ENCODE measurements around the gene SEPTIN12. TPM values are rescaled to one million over a fixed set of nuclear protein-coding genes. Genes with fewer than 3 reads are reported as not detected.

SEPTIN12 gene
- total and polyA plus RNA-seq, 2 donors (not counting 1 experiment from before 2014, with no cell fraction given): 0.07 TPM; not detected in 1

GRCh38 chr16:4765511-4766474, 22.4 kb downstream of the SEPTIN12 start:
- no peaks in the 10 kb centered on the region for H3K27me3 Mint-ChIP-seq
- no peak for ATAC-seq (ENCODE audit: low read depth)
- ChIA-PET POLR2A (interaction anchor here (1.3 kb wide), 1 partner anchor 31 kb away, joined by 4 read pairs; the partner anchor contains the start of genes ANKS3 and DNAAF8), CTCF (interaction anchor here (1.6 kb wide), 1 partner anchor 31 kb away, joined by 4 read pairs; the partner anchor contains the start of genes ANKS3 and DNAAF8)
- peak overlapping the region; percentile 96 for H3K9ac ChIP-seq (ENCODE audit: low read length)
- H3K36me3 ChIP-seq (replicated peaks in 1 of 2; ENCODE audit: control extremely low read depth in 1 of 2, control insufficient read depth in 1 of 2, extremely low read depth in 1 of 2, insufficient read depth in 2 of 2, low read length in 1 of 2): peaks cover 0 to 24% of the 10 kb centered on the region in 2 experiments
- H3K4me2 ChIP-seq (replicated peaks; ENCODE audit: low read depth, low read length, poor library complexity, severe bottlenecking): peak overlapping the region; percentile 91
- H3K79me2 ChIP-seq (ENCODE audit: control insufficient read depth, insufficient read depth, low read length): peaks cover 27% of the 10 kb centered on the region
- DNase-seq: no peak
- peak overlapping the region; percentile 81 for H3K27ac Mint-ChIP-seq
- no peaks in the 10 kb centered on the region for H3K9me3 Mint-ChIP-seq (ENCODE audit: insufficient read depth)
- peak overlapping the region in 3 of 5 experiments; percentile 75 to 94 (median 94) for H3K4me3 ChIP-seq (ENCODE audit: control extremely low read depth in 1 of 5, extremely low read depth in 1 of 5, insufficient read depth in 1 of 5, low read depth in 2 of 5, low read length in 4 of 5)
- H3K4me1 ChIP-seq (ENCODE audit: control insufficient read depth in 2 of 2, insufficient read depth in 2 of 2, low read length in 2 of 2): peaks cover 15 to 33% of the 10 kb centered on the region in 2 donors
- H3K9me3 ChIP-seq (ENCODE audit: control extremely low read depth in 1 of 3, control insufficient read depth in 2 of 3, insufficient read depth in 1 of 3, low read length in 2 of 3): no peaks in the 10 kb centered on the region
- H3K27ac ChIP-seq (ENCODE audit: low read length in 2 of 2): no peak overlapping the region
- no peaks in the 10 kb centered on the region for H3K27me3 ChIP-seq (replicated peaks in 1 of 4; ENCODE audit: control extremely low read depth in 1 of 4, control insufficient read depth in 3 of 4, insufficient read depth in 4 of 4, low read length in 3 of 4)
- peaks cover 31% of the 10 kb centered on the region for H3K4me1 Mint-ChIP-seq
- peak overlapping the region; percentile 81 for H3K4me3 Mint-ChIP-seq
- intact Hi-C loops (cut with micrococcal nuclease): no loop called here
- H2AFZ ChIP-seq (ENCODE audit: insufficient read depth, low read depth, low read length, poor library complexity, severe bottlenecking): peak overlapping the region; percentile 99
- 92% methylated on average over 20 of the region's 26 CpGs for WGBS (ENCODE audit: insufficient coverage)
- H4K20me1 ChIP-seq (ENCODE audit: control insufficient read depth, insufficient read depth, low read length, poor library complexity, severe bottlenecking): no peaks in the 10 kb centered on the region
- no peak for TF ChIP-seq EZH2 (IDR thresholded peaks at IDR 0.05; ENCODE audit: borderline replicate concordance, insufficient read depth, low read depth, low read length, poor library complexity, severe bottlenecking)
- TF ChIP-seq CTCF (IDR thresholded peaks at IDR 0.05): no peak

GRCh38 chr16:4763791-4764190, 24.4 kb downstream of the SEPTIN12 start:
- Mint-ChIP-seq H3K4me3 (peak overlapping the region; percentile 7), H3K27me3 (no peaks in the 10 kb centered on the region), H3K9me3 (ENCODE audit: insufficient read depth) (no peaks in the 10 kb centered on the region), H3K4me1 (peaks cover 25% of the 10 kb centered on the region), H3K27ac (no peak overlapping the region)
- Histone ChIP-seq H3K27me3 (replicated peaks in 1 of 4; ENCODE audit: control extremely low read depth in 1 of 4, control insufficient read depth in 3 of 4, insufficient read depth in 4 of 4, low read length in 3 of 4) (no peaks in the 10 kb centered on the region), H3K4me1 (ENCODE audit: control insufficient read depth in 2 of 2, insufficient read depth in 2 of 2, low read length in 2 of 2) (peaks cover 15 to 28% of the 10 kb centered on the region in 2 donors), H4K20me1 (ENCODE audit: control insufficient read depth, insufficient read depth, low read length, poor library complexity, severe bottlenecking) (no peaks in the 10 kb centered on the region), H3K79me2 (ENCODE audit: control insufficient read depth, insufficient read depth, low read length) (peaks cover 27% of the 10 kb centered on the region), H3K4me3 (ENCODE audit: control extremely low read depth in 1 of 5, extremely low read depth in 1 of 5, insufficient read depth in 1 of 5, low read depth in 2 of 5, low read length in 4 of 5) (no peak overlapping the region), H3K9me3 (ENCODE audit: control extremely low read depth in 1 of 3, control insufficient read depth in 2 of 3, insufficient read depth in 1 of 3, low read length in 2 of 3) (no peaks in the 10 kb centered on the region), H2AFZ (ENCODE audit: insufficient read depth, low read depth, low read length, poor library complexity, severe bottlenecking) (no peak overlapping the region), H3K9ac (ENCODE audit: low read length) (no peak overlapping the region), H3K36me3 (replicated peaks in 1 of 2; ENCODE audit: control extremely low read depth in 1 of 2, control insufficient read depth in 1 of 2, extremely low read depth in 1 of 2, insufficient read depth in 2 of 2, low read length in 1 of 2) (peaks cover 0 to 39% of the 10 kb centered on the region in 2 experiments), H3K4me2 (replicated peaks; ENCODE audit: low read depth, low read length, poor library complexity, severe bottlenecking) (no peak overlapping the region), H3K27ac (ENCODE audit: low read length in 2 of 2) (no peak overlapping the region)
- WGBS (ENCODE audit: insufficient coverage): 98% methylated on average over 5 of the region's 7 CpGs
- CTCF ChIA-PET: interaction anchor here (0.7 kb wide), 1 partner anchor 22 kb away, joined by 3 read pairs; no protein-coding TSS in a partner anchor
- intact Hi-C loops (cut with micrococcal nuclease): no loop called here
- DNase-seq (no peak), ATAC-seq (ENCODE audit: low read depth) (no peak)
- POLR2A ChIA-PET: no interaction called here
- TF ChIP-seq CTCF (IDR thresholded peaks at IDR 0.05) (no peak), EZH2 (IDR thresholded peaks at IDR 0.05; ENCODE audit: borderline replicate concordance, insufficient read depth, low read depth, low read length, poor library complexity, severe bottlenecking) (no peak)

Data from B cell (primary cell).